KMS-11 (cell line): ENCODE results near the gene ITGBL1.

ENCODE experiments used
- H2AFZ ChIP-seq: fragments of 200-600 bp; sonication (generic); 2 replicates; pipeline ENCODE4 v1.6.1; 2016; ENCODE audit warnings: antibody characterized with exemption, mixed run types, low read depth
- H3K27ac ChIP-seq: fragments of 200-600 bp; sonication (generic); 2 replicates; pipeline ENCODE4 v1.6.1; 2016; ENCODE audit warnings: mild to moderate bottlenecking, mixed run types
- H3K27me3 ChIP-seq: fragments of 200-600 bp; sonication (generic); 2 replicates; pipeline ENCODE4 v1.6.1; 2017; ENCODE audit warnings: mild to moderate bottlenecking, low read depth, mixed run types, moderate library complexity; ENCODE audit not compliant: insufficient read depth
- H3K36me3 ChIP-seq: fragments of 200-600 bp; sonication (generic); 2 replicates; pipeline ENCODE4 v1.6.1; 2017; ENCODE audit warnings: mild to moderate bottlenecking, mixed run types; ENCODE audit not compliant: insufficient read depth
- H3K4me1 ChIP-seq: fragments of 200-600 bp; sonication (generic); 2 replicates; pipeline ENCODE4 v1.6.1; 2016; ENCODE audit warnings: mild to moderate bottlenecking, low read depth, mixed run types; ENCODE audit not compliant: poor library complexity, severe bottlenecking
- H3K4me2 ChIP-seq: fragments of 200-600 bp; sonication (generic); 2 replicates; pipeline ENCODE4 v1.7.0; 2016; ENCODE audit warnings: mild to moderate bottlenecking, mixed run types
- H3K4me3 ChIP-seq: fragments of 200-600 bp; sonication (generic); IDR thresholded peaks from 2 replicates; pipeline ENCODE4 v1.6.1; 2017; ENCODE audit warnings: low read depth, low read length, mixed read lengths; ENCODE audit not compliant: insufficient read depth
- H3K79me2 ChIP-seq: fragments of 200-600 bp; sonication (generic); 2 replicates; pipeline ENCODE4 v1.6.1; 2016; ENCODE audit warnings: low read depth, mixed run types; ENCODE audit not compliant: insufficient read depth
- H3K9ac ChIP-seq: fragments of 200-600 bp; sonication (generic); 2 replicates; pipeline ENCODE4 v1.6.1; 2016; ENCODE audit warnings: mild to moderate bottlenecking, mixed run types
- H4K20me1 ChIP-seq: fragments of 200-600 bp; sonication (generic); 2 replicates; pipeline ENCODE4 v1.6.1; 2016; ENCODE audit warnings: mild to moderate bottlenecking, mixed run types; ENCODE audit not compliant: insufficient read depth
- CTCF ChIP-seq: fragments of 200-600 bp; sonication (generic); conservative IDR thresholded peaks from 2 replicates; pipeline ENCODE4 v1.6.1; 2017; ENCODE audit warnings: low read depth, mild to moderate bottlenecking, antibody characterized with exemption, low read length, moderate library complexity, mixed read lengths

ITGBL1 gene

GRCh38 chr13:101575581-101575980, 123.1 kb downstream of the ITGBL1 start:
- H3K79me2 ChIP-seq = no peaks in the 10 kb centered on the region
- no peaks in the 10 kb centered on the region for H3K4me1 ChIP-seq
- H3K27ac ChIP-seq = no peak overlapping the region
- no peaks in the 10 kb centered on the region for H4K20me1 ChIP-seq
- no peaks in the 10 kb centered on the region for H3K27me3 ChIP-seq
- no peak overlapping the region for H3K4me3 ChIP-seq
- no peak overlapping the region for H2AFZ ChIP-seq
- H3K4me2 ChIP-seq = no peak overlapping the region
- no peak for TF ChIP-seq CTCF
- no peak overlapping the region for H3K9ac ChIP-seq
- no peaks in the 10 kb centered on the region for H3K36me3 ChIP-seq

GRCh38 chr13:101576455-101576854, 124.0 kb downstream of the ITGBL1 start:
- Histone ChIP-seq H3K4me2 (no peak overlapping the region), H3K36me3 (no peaks in the 10 kb centered on the region), H3K9ac (no peak overlapping the region), H4K20me1 (no peaks in the 10 kb centered on the region), H2AFZ (no peak overlapping the region), H3K4me3 (no peak overlapping the region), H3K27ac (no peak overlapping the region), H3K27me3 (no peaks in the 10 kb centered on the region), H3K4me1 (no peaks in the 10 kb centered on the region), H3K79me2 (no peaks in the 10 kb centered on the region)
- no peak for TF ChIP-seq CTCF

- no peak for TF ChIP-seq CTCF
- no peak overlapping the region for H3K9ac ChIP-seq
- H3K4me3 ChIP-seq = no peak overlapping the region
- H3K4me2 ChIP-seq = no peak overlapping the region
- no peak overlapping the region for H2AFZ ChIP-seq
- no peaks in the 10 kb centered on the region for H3K27me3 ChIP-seq
- no peaks in the 10 kb centered on the region for H3K36me3 ChIP-seq
- H3K27ac ChIP-seq = no peak overlapping the region
- no peaks in the 10 kb centered on the region for H4K20me1 ChIP-seq
- H3K79me2 ChIP-seq = no peaks in the 10 kb centered on the region
- H3K4me1 ChIP-seq = no peaks in the 10 kb centered on the region
Observed at GRCh38 chr13:101576977-101577376, 124.5 kb downstream of the ITGBL1 start.

- H3K4me3 ChIP-seq = no peak overlapping the region
- H3K27ac ChIP-seq = no peak overlapping the region
- H3K4me2 ChIP-seq = no peak overlapping the region
- H4K20me1 ChIP-seq = no peaks in the 10 kb centered on the region
- no peaks in the 10 kb centered on the region for H3K36me3 ChIP-seq
- H3K79me2 ChIP-seq = no peaks in the 10 kb centered on the region
- H3K9ac ChIP-seq = no peak overlapping the region
- no peak for TF ChIP-seq CTCF
- H3K27me3 ChIP-seq = no peaks in the 10 kb centered on the region
- no peaks in the 10 kb centered on the region for H3K4me1 ChIP-seq
- H2AFZ ChIP-seq = no peak overlapping the region
Observed at GRCh38 chr13:101579281-101579802, 126.9 kb downstream of the ITGBL1 start.

- no peak overlapping the region for H3K9ac ChIP-seq
- H2AFZ ChIP-seq = no peak overlapping the region
- H3K27ac ChIP-seq = no peak overlapping the region
- H3K4me1 ChIP-seq = no peaks in the 10 kb centered on the region
- no peaks in the 10 kb centered on the region for H3K36me3 ChIP-seq
- no peak overlapping the region for H3K4me2 ChIP-seq
- no peaks in the 10 kb centered on the region for H3K27me3 ChIP-seq
- H3K4me3 ChIP-seq = no peak overlapping the region
- TF ChIP-seq CTCF = no peak
- no peaks in the 10 kb centered on the region for H3K79me2 ChIP-seq
- no peaks in the 10 kb centered on the region for H4K20me1 ChIP-seq
Observed at GRCh38 chr13:101584331-101584730, 131.9 kb downstream of the ITGBL1 start.
